WTC11 (cell line): Measurements from ENCODE around the gene NUCB2. TPM values are rescaled to one million over a fixed set of nuclear protein-coding genes. Genes with fewer than 3 reads are reported as not detected.

ENCODE experiments used
- ATAC-seq: fragments of 200-7000 bp; cut with Tn5 transposase; 2 replicates; pipeline ENCODE4 v1.10.0; 2021; ENCODE audit warnings: mild to moderate bottlenecking, moderate library complexity
- CTCF ChIA-PET: fragments of 300-600 bp; sonication (Branson Sonifier 250); formaldehyde crosslinking; loops from one replicate; lab custom pipeline; 2021; ENCODE audit warnings: antibody characterized with exemption; lab: Charles Lee
- POLR2A ChIA-PET: fragments of 350-600 bp; sonication (Branson Sonifier 250); formaldehyde crosslinking; loops from one replicate; lab custom pipeline; 2021; ENCODE audit warnings: antibody characterized with exemption; lab: Charles Lee
- DNase-seq: peaks from one replicate; pipeline ENCODE4 v3.0.0; 2021; ENCODE audit warnings: low spot score
- H3K27ac Mint-ChIP-seq: 2 replicates; pipeline ENCODE4 v1.8.0; 2021; ENCODE audit warnings: mixed read lengths
- H3K27me3 Mint-ChIP-seq: 2 replicates; pipeline ENCODE4 v1.8.0; 2021; ENCODE audit warnings: low read depth, mild to moderate bottlenecking, moderate library complexity, mixed read lengths
- H3K36me3 Mint-ChIP-seq: 2 replicates; pipeline ENCODE4 v1.8.0; 2021; ENCODE audit warnings: mixed read lengths
- H3K4me1 Mint-ChIP-seq: 2 replicates; pipeline ENCODE4 v1.8.0; 2022; ENCODE audit warnings: mixed read lengths
- H3K4me3 Mint-ChIP-seq: 2 replicates; pipeline ENCODE4 v1.8.0; 2021; ENCODE audit warnings: mild to moderate bottlenecking, moderate library complexity, mixed read lengths
- H3K9me3 Mint-ChIP-seq: 2 replicates; pipeline ENCODE4 v1.8.0; 2021; ENCODE audit warnings: mixed read lengths
- AR ChIP-seq: fragments of 250-450 bp; sonication (Bioruptor Pico); IDR thresholded peaks from 2 replicates; pipeline ENCODE4 v1.9.0; 2021; ENCODE audit warnings: mild to moderate bottlenecking
- ARID4B ChIP-seq: sonication (generic); formaldehyde crosslinking; IDR thresholded peaks from 2 replicates; pipeline ENCODE4 v1.8.0; 2023; ENCODE audit warnings: missing genetic modification reagents, mild to moderate bottlenecking, borderline replicate concordance
- CREB1 ChIP-seq: sonication (generic); formaldehyde crosslinking; IDR thresholded peaks from 2 replicates; pipeline ENCODE4 v1.8.0; 2023; ENCODE audit warnings: mild to moderate bottlenecking, missing genetic modification reagents
- CREM ChIP-seq: sonication (generic); formaldehyde crosslinking; IDR thresholded peaks from 2 replicates; pipeline ENCODE4 v1.8.1; 2022; ENCODE audit warnings: mild to moderate bottlenecking, missing genetic modification reagents, moderate library complexity
- GTF2I ChIP-seq: fragments of 250-450 bp; sonication (Bioruptor Pico); conservative IDR thresholded peaks from 2 replicates; pipeline ENCODE4 v1.4.0; 2021; ENCODE audit warnings: mild to moderate bottlenecking
- HMGXB4 ChIP-seq: sonication (generic); formaldehyde crosslinking; IDR thresholded peaks from 2 replicates; pipeline ENCODE4 v1.8.1; 2023; ENCODE audit warnings: mild to moderate bottlenecking, moderate library complexity, missing genetic modification reagents
- NR1H2 ChIP-seq: sonication (generic); formaldehyde crosslinking; IDR thresholded peaks from 2 replicates; pipeline ENCODE4 v1.9.0; 2021; ENCODE audit warnings: mild to moderate bottlenecking, moderate library complexity, missing genetic modification reagents
- RELA ChIP-seq: sonication (generic); formaldehyde crosslinking; IDR thresholded peaks from 2 replicates; pipeline ENCODE4 v1.8.1; 2022; ENCODE audit warnings: missing genetic modification reagents, mild to moderate bottlenecking, borderline replicate concordance
- SMAD4 ChIP-seq: sonication (generic); formaldehyde crosslinking; IDR thresholded peaks from 2 replicates; pipeline ENCODE4 v1.8.0; 2022; ENCODE audit warnings: mild to moderate bottlenecking, missing genetic modification reagents
- TCF7 ChIP-seq: sonication (generic); formaldehyde crosslinking; IDR thresholded peaks from 2 replicates; pipeline ENCODE4 v1.8.0; 2022; ENCODE audit warnings: mild to moderate bottlenecking, low read depth, missing genetic modification reagents, moderate library complexity
- TEAD1 ChIP-seq: sonication (generic); formaldehyde crosslinking; IDR thresholded peaks from 2 replicates; pipeline ENCODE4 v1.8.0; 2022; ENCODE audit warnings: mild to moderate bottlenecking, missing genetic modification reagents
- TP53 ChIP-seq: sonication (generic); formaldehyde crosslinking; IDR thresholded peaks from 2 replicates; pipeline ENCODE4 v1.8.1; 2023; ENCODE audit warnings: mild to moderate bottlenecking, missing genetic modification reagents
- ZMAT4 ChIP-seq: fragments of 250-450 bp; sonication (Bioruptor Pico); IDR thresholded peaks from 2 replicates; pipeline ENCODE4 v1.9.0; 2021; ENCODE audit warnings: mild to moderate bottlenecking
- ZNF219 ChIP-seq: sonication (generic); formaldehyde crosslinking; IDR thresholded peaks from 2 replicates; pipeline ENCODE4 v1.8.0; 2023; ENCODE audit warnings: missing genetic modification reagents, mild to moderate bottlenecking, borderline replicate concordance
- ZNF232 ChIP-seq: sonication (generic); formaldehyde crosslinking; IDR thresholded peaks from 2 replicates; pipeline ENCODE4 v1.8.0; 2022; ENCODE audit warnings: mild to moderate bottlenecking, missing genetic modification reagents
- ZNF263 ChIP-seq: sonication (generic); formaldehyde crosslinking; IDR thresholded peaks from 2 replicates; pipeline ENCODE4 v1.8.1; 2022; ENCODE audit warnings: low read depth, mild to moderate bottlenecking, moderate library complexity, missing genetic modification reagents
- ZNF416 ChIP-seq: fragments of 250-450 bp; sonication (Bioruptor Pico); IDR thresholded peaks from 2 replicates; pipeline ENCODE4 v1.9.0; 2021; ENCODE audit warnings: mild to moderate bottlenecking, inconsistent platforms
- ZNF425 ChIP-seq: fragments of 250-450 bp; sonication (Bioruptor Pico); conservative IDR thresholded peaks from 2 replicates; pipeline ENCODE4 v1.9.0; 2021; ENCODE audit warnings: mild to moderate bottlenecking
- ZSCAN18 ChIP-seq: fragments of 250-450 bp; sonication (Bioruptor Pico); IDR thresholded peaks from 2 replicates; pipeline ENCODE4 v2.1.2; 2022; ENCODE audit warnings: mild to moderate bottlenecking, moderate library complexity
- total RNA-seq: library from RNA; stranded (reverse); gene quantifications from 3 replicates; pipeline ENCODE4 v1.2.3, GENCODE V29; 2021

The NUCB2 gene
- total RNA-seq, 1 experiment from 2014 or later, result 16.1 TPM

GRCh38 chr11:17291710-17292109 is 15.2 kb downstream of the NUCB2 start:
- Mint-ChIP-seq H3K4me1 (no peaks in the 10 kb centered on the region), H3K36me3 (no peaks in the 10 kb centered on the region), H3K4me3 (no peak overlapping the region), H3K27ac (no peak overlapping the region), H3K9me3 (no peaks in the 10 kb centered on the region), H3K27me3 (no peaks in the 10 kb centered on the region)
- DNase-seq (no peak), ATAC-seq (no peak)
- TF ChIP-seq ZSCAN18 (CRISPR knock-in tag), result no peak
- TF ChIP-seq NR1H2 (CRISPR knock-in tag), result no peak
- no peak for TF ChIP-seq ZNF232 (CRISPR knock-in tag)
- no peak for TF ChIP-seq TEAD1 (CRISPR knock-in tag)
- no peak for TF ChIP-seq RELA (CRISPR knock-in tag)
- TF ChIP-seq TP53, result no peak
- TF ChIP-seq HMGXB4 (CRISPR knock-in tag), result no peak
- TF ChIP-seq CREB1 (CRISPR knock-in tag), result no peak
- TF ChIP-seq TCF7 (CRISPR knock-in tag), result no peak
- no peak for TF ChIP-seq CREM (CRISPR knock-in tag)
- no peak for TF ChIP-seq ZMAT4 (CRISPR knock-in tag)
- TF ChIP-seq ZNF425, result no peak
- no peak for TF ChIP-seq AR (CRISPR knock-in tag)
- TF ChIP-seq ZNF416 (CRISPR knock-in tag), result no peak
- TF ChIP-seq ARID4B (CRISPR knock-in tag), result no peak
- no peak for TF ChIP-seq SMAD4 (CRISPR knock-in tag)
- no peak for TF ChIP-seq ZNF219 (CRISPR knock-in tag)
- TF ChIP-seq GTF2I (CRISPR knock-in tag), result no peak
- TF ChIP-seq ZNF263 (CRISPR knock-in tag), result no peak
- POLR2A ChIA-PET, result interaction anchor here (0.7 kb wide), 1 partner anchor 13 kb away, joined by 7 read pairs; no protein-coding TSS in a partner anchor
- CTCF ChIA-PET, result interaction anchor here (0.6 kb wide), 1 partner anchor 184 kb away, joined by 3 read pairs; no protein-coding TSS in a partner anchor
